Hepatocyte (in vitro differentiated cells): ENCODE measurements around the gene RANGRF. TPM values are rescaled to one million over a fixed set of nuclear protein-coding genes. Genes with fewer than 3 reads are reported as not detected.
"Not testable (repeated sequence)": the region's sequence is repeated elsewhere in the genome, so short reads cannot be mapped to it uniquely, and the experiment has no call there.

Source experiments
- DNase-seq: peaks from one replicate; pipeline ENCODE4 v3.0.0-alpha.2; 2016; ENCODE audit warnings: low spot score
- H2AFZ ChIP-seq: fragments of 200-600 bp; sonication (generic); 2 replicates; pipeline ENCODE4 v1.6.0; 2016; ENCODE audit warnings: antibody characterized with exemption, mild to moderate bottlenecking
- H3K27ac ChIP-seq: fragments of 200-600 bp; sonication (generic); 2 replicates; pipeline ENCODE4 v1.5.1; 2016; ENCODE audit warnings: mild to moderate bottlenecking
- H3K27me3 ChIP-seq: fragments of 200-600 bp; sonication (generic); 2 replicates; pipeline ENCODE4 v1.6.1; 2016
- H3K36me3 ChIP-seq: fragments of 200-600 bp; sonication (generic); replicated peaks from 2 replicates; pipeline ENCODE4 v1.5.1; 2016; ENCODE audit warnings: low read depth; ENCODE audit not compliant: insufficient read depth
- H3K4me1 ChIP-seq: fragments of 200-600 bp; sonication (generic); 2 replicates; pipeline ENCODE4 v1.5.1; 2016; ENCODE audit warnings: mild to moderate bottlenecking, moderate library complexity; ENCODE audit not compliant: insufficient read depth
- H3K4me2 ChIP-seq: fragments of 200-600 bp; sonication (generic); 2 replicates; pipeline ENCODE4 v1.6.0; 2016
- H3K4me3 ChIP-seq: fragments of 200-600 bp; sonication (generic); 2 replicates; pipeline ENCODE4 v1.5.1; 2016; ENCODE audit warnings: mild to moderate bottlenecking
- H3K79me2 ChIP-seq: fragments of 200-600 bp; sonication (generic); 2 replicates; pipeline ENCODE4 v1.6.0; 2017; ENCODE audit warnings: mild to moderate bottlenecking
- H3K9me2 ChIP-seq: fragments of 200-600 bp; sonication (generic); replicated peaks from 2 replicates; pipeline ENCODE4 v1.6.0; 2017; ENCODE audit warnings: mild to moderate bottlenecking; ENCODE audit not compliant: insufficient read depth
- H3K9me3 ChIP-seq: fragments of 200-600 bp; sonication (generic); 2 replicates; pipeline ENCODE4 v1.5.1; 2016; ENCODE audit warnings: low read depth, mild to moderate bottlenecking
- H4K20me1 ChIP-seq: fragments of 200-600 bp; sonication (generic); 2 replicates; pipeline ENCODE4 v1.6.0; 2016; ENCODE audit warnings: mild to moderate bottlenecking; ENCODE audit not compliant: insufficient read depth, poor library complexity, severe bottlenecking
- EZH2 ChIP-seq: fragments of 200-600 bp; sonication (generic); IDR thresholded peaks from 2 replicates; pipeline ENCODE4 v1.6.1; 2016; ENCODE audit warnings: antibody characterized with exemption, mild to moderate bottlenecking, borderline replicate concordance
- EZH2phosphoT487 ChIP-seq: fragments of 200-600 bp; sonication (generic); IDR thresholded peaks from one replicate; pipeline ENCODE4 v1.6.1; 2018; ENCODE audit warnings: antibody characterized with exemption, mild to moderate bottlenecking, low read depth, moderate library complexity; ENCODE audit not compliant: unreplicated experiment, severe bottlenecking
- WGBS: methylation state at CpG from one replicate; pipeline ENCODE4 v1.1.6; 2016; ENCODE audit warnings: low lambda C conversion rate; ENCODE audit errors: missing lambda C conversion rate; 5-methylcytosine and 5-hydroxymethylcytosine counted together
- polyA plus RNA-seq: library from polyadenylated mRNA; unstranded; fragments of >200 nt; fragmentation: Nextera tagmentation; extraction: Ambion mirVana; gene quantifications from 2 replicates; pipeline ENCODE4 v1.2.1, GENCODE V29; 2016
- total RNA-seq: library from RNA; depleted of rRNA; stranded (reverse); fragments of >200 nt; gene quantifications from 2 replicates; pipeline ENCODE4 v1.2.3, GENCODE V29; 2014
- TF ChIP-seq, protein P1 (sequence below): fragments of 200-600 bp; sonication (generic); IDR thresholded peaks from 2 replicates; pipeline ENCODE4 v1.5.1; 2016; ENCODE audit warnings: antibody characterized with exemption, mild to moderate bottlenecking; ENCODE audit not compliant: poor library complexity

Gene RANGRF
- total and polyA plus RNA-seq, 2 experiments from 2014 or later: 7.9 to 41.9 TPM

DNA sequence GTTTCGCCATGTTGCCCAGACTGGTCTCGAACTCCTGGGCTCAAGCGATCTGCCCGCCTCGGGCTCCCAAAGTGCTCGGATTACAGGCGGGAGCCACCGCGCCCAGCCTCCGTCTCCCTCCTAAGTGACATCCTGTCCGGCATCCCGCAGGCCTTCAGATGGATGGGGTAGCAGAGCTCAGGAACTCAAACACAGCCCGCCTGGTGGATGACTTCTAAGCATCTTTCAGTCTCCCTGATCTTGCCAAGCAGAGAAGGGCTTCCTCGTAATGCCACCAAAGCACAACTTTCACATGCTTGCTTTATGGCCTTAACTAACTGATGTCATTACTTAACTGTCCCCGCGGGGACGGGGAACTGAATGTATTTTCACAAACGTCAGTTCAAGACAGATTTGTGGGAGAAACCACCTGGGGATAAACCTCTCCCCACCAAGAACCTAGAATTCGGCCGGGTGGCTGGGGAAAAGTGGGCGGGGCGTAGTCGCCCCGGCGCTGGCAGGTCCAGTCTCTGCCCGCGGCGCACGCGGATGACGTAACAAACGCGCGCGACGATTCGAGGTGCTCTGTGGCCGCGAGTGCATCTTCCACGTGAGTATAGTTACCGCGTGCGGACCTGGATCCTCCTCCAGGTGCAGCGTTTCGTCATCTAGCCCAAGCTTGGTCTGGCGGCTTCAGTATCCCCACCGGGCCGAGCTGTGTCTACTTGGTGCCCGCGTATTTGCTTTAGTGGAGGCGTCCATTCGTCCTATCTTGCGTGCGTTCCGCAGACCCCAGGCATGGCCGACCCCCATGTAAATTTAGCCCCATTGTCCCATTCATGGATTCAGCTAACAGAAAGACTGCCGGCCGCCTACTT lies 39.5 kb upstream of the RANGRF start, which contains the start of gene PFAS:
TSS of gene PFAS (plus strand) at position 539 of the 857 bp plus-strand sequence. CDS start 4,649 bp downstream, outside the sequence.
- Histone ChIP-seq H3K79me2 (peaks cover 60% of the 10 kb centered on the region), H3K4me1 (no peaks in the 10 kb centered on the region), H3K4me2 (peak within 1 kb of the TSS; percentile 85), H3K36me3 (no peaks in the 10 kb centered on the region), H3K27ac (peak within 1 kb of the TSS; percentile 99), H3K9me3 (no peaks in the 10 kb centered on the region), H3K9me2 (no peaks in the 10 kb centered on the region), H4K20me1 (no peaks in the 10 kb centered on the region), H3K4me3 (peak within 1 kb of the TSS; percentile 69), H3K27me3 (no peaks in the 10 kb centered on the region), H2AFZ (peak within 1 kb of the TSS; percentile 95)
- under 1% methylated on average over 58 of the region's 58 CpGs for WGBS
- DNase-seq: peak; percentile 97
- TF ChIP-seq EZH2 (no peak), EZH2phosphoT487 (no peak)
- TF ChIP-seq, protein P1, sequence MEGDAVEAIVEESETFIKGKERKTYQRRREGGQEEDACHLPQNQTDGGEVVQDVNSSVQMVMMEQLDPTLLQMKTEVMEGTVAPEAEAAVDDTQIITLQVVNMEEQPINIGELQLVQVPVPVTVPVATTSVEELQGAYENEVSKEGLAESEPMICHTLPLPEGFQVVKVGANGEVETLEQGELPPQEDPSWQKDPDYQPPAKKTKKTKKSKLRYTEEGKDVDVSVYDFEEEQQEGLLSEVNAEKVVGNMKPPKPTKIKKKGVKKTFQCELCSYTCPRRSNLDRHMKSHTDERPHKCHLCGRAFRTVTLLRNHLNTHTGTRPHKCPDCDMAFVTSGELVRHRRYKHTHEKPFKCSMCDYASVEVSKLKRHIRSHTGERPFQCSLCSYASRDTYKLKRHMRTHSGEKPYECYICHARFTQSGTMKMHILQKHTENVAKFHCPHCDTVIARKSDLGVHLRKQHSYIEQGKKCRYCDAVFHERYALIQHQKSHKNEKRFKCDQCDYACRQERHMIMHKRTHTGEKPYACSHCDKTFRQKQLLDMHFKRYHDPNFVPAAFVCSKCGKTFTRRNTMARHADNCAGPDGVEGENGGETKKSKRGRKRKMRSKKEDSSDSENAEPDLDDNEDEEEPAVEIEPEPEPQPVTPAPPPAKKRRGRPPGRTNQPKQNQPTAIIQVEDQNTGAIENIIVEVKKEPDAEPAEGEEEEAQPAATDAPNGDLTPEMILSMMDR: no peak

DNA sequence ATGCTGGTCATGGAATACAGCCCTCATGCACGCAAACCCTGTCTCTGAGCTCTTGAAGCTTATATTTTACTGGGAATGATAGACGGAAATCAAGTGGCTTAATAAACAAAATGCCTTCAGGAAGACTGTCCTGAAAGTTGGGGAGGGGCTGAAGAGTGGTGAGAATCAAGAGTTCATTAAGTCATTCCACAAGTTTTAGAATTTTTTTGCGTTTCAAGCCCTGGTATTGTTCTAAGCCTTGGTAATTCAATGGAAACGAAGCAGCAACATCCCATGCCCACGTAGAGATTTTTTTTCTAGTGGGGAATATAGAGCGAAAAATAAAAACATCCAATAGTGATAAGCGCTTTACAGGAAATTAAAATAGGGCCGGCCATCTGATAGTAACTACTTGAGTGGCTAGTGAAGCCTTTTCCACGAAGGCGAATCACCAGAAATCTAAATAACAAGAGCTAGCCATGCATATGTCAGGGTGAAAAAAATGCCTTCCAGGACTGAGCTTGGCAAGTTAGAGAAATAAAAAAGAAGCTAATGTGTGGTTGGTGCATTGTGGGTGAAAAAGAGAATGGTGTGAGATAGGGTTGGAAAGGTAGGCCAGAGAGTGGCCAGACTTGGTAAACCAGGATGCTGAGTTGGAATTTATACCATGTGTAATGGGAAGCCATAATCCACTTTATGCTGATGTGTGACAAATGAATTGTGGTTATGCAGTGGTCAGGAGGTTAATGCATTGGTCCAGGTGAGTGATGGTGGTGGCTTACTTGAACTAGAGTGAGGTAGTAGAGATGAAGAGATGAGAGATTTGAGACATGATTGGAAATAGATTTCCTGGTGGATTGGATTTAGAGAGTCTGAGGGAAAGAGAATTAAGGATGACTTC lies 38.6 kb upstream of the RANGRF start:
- TF ChIP-seq EZH2: no peak
- no peak for TF ChIP-seq EZH2phosphoT487
- TF ChIP-seq, protein P1: no peak
- peak overlapping the region; percentile 69 for H3K4me3 ChIP-seq
- H3K9me2 ChIP-seq: no peaks in the 10 kb centered on the region
- WGBS: 14% methylated on average over 10 of the region's 10 CpGs
- peak overlapping the region; percentile 99 for H3K27ac ChIP-seq
- H3K9me3 ChIP-seq: no peaks in the 10 kb centered on the region
- H3K27me3 ChIP-seq: no peaks in the 10 kb centered on the region
- peaks cover 53% of the 10 kb centered on the region for H3K79me2 ChIP-seq
- H3K36me3 ChIP-seq: no peaks in the 10 kb centered on the region
- no peaks in the 10 kb centered on the region for H4K20me1 ChIP-seq
- peak overlapping the region; percentile 85 for H3K4me2 ChIP-seq
- no peaks in the 10 kb centered on the region for H3K4me1 ChIP-seq
- peak overlapping the region; percentile 95 for H2AFZ ChIP-seq
- no peak for DNase-seq

DNA sequence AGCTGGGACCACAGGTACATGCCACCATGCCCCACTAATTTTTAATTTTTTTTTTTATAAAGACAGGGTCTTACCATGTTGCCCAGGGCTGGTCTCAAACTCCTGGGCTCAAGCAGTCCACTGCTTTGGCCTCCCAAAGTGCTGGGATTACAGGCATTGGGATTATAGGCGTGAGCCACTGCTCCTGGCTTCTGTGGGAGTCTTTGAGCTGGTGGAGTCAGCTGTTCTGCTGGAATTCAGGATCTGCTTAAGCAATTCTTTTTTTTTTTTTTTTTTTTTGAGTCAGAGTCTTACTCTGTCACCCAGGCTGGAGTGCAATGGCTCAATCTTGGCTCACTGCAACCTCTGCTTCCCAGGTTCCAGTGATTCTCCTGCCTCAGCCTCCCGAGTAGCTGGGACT lies 37.1 kb upstream of the RANGRF start:
- H3K79me2 ChIP-seq: peaks cover 38% of the 10 kb centered on the region
- H3K36me3 ChIP-seq, DNase-seq: not testable (repeated sequence)

More for the DNA sequence above, 37.1 kb upstream of the RANGRF start:
- H3K4me1 ChIP-seq, H3K4me3 ChIP-seq, H3K9me2 ChIP-seq, H3K9me3 ChIP-seq, H2AFZ ChIP-seq, H4K20me1 ChIP-seq, H3K27ac ChIP-seq, H3K4me2 ChIP-seq, H3K27me3 ChIP-seq: not testable (repeated sequence)
- 85% methylated on average over 2 of the region's 2 CpGs for WGBS
